Thyroid gland (tissue), 4 donors: Measurements from ENCODE around the gene SLC35F1.

Source experiments
- CTCF ChIP-seq, 6 experiments: fragments of 200-600 bp in 3 of 6; fragments of 450-650 bp in 3 of 6; sonication (generic) in 3 of 6; IDR thresholded peaks; one replicate each; pipeline ENCODE4 v1.5.1; 2016 to 2019; ENCODE audit warnings: antibody characterized with exemption in 6 of 6, mild to moderate bottlenecking in 2 of 6, inconsistent platforms in 1 of 6, moderate library complexity in 1 of 6
- POLR2A ChIP-seq, 2 donors: fragments of 450-650 bp; IDR thresholded peaks; one replicate each; pipeline ENCODE4 v1.6.1; 2017; ENCODE audit warnings: antibody characterized with exemption in 2 of 2, mild to moderate bottlenecking in 2 of 2, moderate library complexity in 1 of 2

DNA sequence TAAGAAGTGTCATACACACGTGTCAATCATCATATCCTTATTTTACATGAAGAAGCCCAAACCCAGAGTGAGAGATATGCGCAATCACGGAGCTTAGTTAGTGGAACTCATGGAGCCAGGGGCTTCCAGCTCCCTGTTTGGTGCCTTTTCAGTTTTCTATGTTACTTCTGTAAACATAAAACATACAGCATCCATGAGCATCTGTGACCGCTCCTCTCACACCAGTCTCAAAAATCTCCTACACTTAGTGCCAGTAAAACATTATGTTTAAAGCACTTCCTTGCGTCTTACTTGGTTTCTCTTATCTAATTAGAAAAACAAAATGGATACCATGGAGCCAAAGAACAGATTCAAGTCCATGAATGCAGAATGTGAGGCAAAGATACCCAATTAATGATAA is 240.4 kb downstream of the SLC35F1 start:
- TF ChIP-seq CTCF (IDR thresholded peaks at IDR 0.05) (no peak), POLR2A (IDR thresholded peaks at IDR 0.05) (no peak)
